Esophagus squamous epithelium (tissue), 5 donors: ENCODE measurements around the gene GATAD1. TPM values are rescaled to one million over a fixed set of nuclear protein-coding genes. Genes with fewer than 3 reads are reported as not detected.
A peak's percentile ranks its signal among the peaks of the same experiment; 100 is the strongest.

Source experiments
- DNase-seq: peaks from one replicate; lab custom pipeline; 2025; lab: John Stamatoyannopoulos, UW
- H3K27ac ChIP-seq, 4 donors: fragments of 200-600 bp; sonication (generic); one replicate each; pipeline ENCODE4 v1.5.1; 2016 to 2019; ENCODE audit warnings: mild to moderate bottlenecking in 1 of 4
- H3K27me3 ChIP-seq, 4 donors: fragments of 200-600 bp; sonication (generic); 1 replicate in 3 of 4; 2 replicates in 1 of 4; pipeline versions ENCODE4 v1.5.1 to v1.6.0; 2017 to 2021; ENCODE audit warnings: antibody characterized with exemption in 1 of 4
- H3K36me3 ChIP-seq, 3 donors: fragments of 200-600 bp; sonication (generic); one replicate each; pipeline ENCODE4 v1.5.1; 2016 to 2019
- H3K4me1 ChIP-seq, 3 donors: fragments of 200-600 bp; sonication (generic); one replicate each; pipeline ENCODE4 v1.5.1; 2017 to 2019
- H3K4me3 ChIP-seq, 4 donors: fragments of 200-600 bp; sonication (generic); 1 replicate in 3 of 4; 2 replicates in 1 of 4; pipeline ENCODE4 v1.5.1; 2016 to 2019; ENCODE audit warnings: mild to moderate bottlenecking in 2 of 4, moderate library complexity in 1 of 4
- H3K9me3 ChIP-seq, 3 donors: fragments of 200-600 bp; sonication (generic); one replicate each; pipeline ENCODE4 v1.5.1; 2016 to 2019
- POLR2A ChIP-seq, 4 donors: fragments of 450-650 bp; IDR thresholded peaks; one replicate each; pipeline ENCODE4 v1.6.1; 2017; ENCODE audit warnings: antibody characterized with exemption in 4 of 4, mild to moderate bottlenecking in 4 of 4, moderate library complexity in 3 of 4
- WGBS, 2 donors: methylation state at CpG; one replicate each; pipeline ENCODE4 v1.1.5; 2018; 5-methylcytosine and 5-hydroxymethylcytosine counted together
- intact Hi-C: fragments of 100-400 bp; cut with DNase I; formaldehyde crosslinking; loops from one replicate; pipeline ENCODE4 v1.15.0; 2022
- total RNA-seq, 4 donors: library from RNA; depleted of rRNA; stranded (reverse); fragments of >200 nt; gene quantifications; one replicate each; pipeline ENCODE4 v1.1.0, GENCODE V29; 2016
- TF ChIP-seq, protein P1 (sequence below), 6 experiments: fragments of 450-650 bp in 4 of 6; fragments of 200-600 bp in 2 of 6; sonication (generic) in 2 of 6; IDR thresholded peaks; one replicate each; pipeline ENCODE4 v1.5.1; 2016 to 2019; ENCODE audit warnings: antibody characterized with exemption in 6 of 6, mild to moderate bottlenecking in 4 of 6, moderate library complexity in 4 of 6
- donor health status: DM: yes; HTN: yes; CAD: no.

The GATAD1 gene
- total RNA-seq, 4 donors from 2014 or later: 9.2 to 30.9 (median 18.0) TPM

DNA sequence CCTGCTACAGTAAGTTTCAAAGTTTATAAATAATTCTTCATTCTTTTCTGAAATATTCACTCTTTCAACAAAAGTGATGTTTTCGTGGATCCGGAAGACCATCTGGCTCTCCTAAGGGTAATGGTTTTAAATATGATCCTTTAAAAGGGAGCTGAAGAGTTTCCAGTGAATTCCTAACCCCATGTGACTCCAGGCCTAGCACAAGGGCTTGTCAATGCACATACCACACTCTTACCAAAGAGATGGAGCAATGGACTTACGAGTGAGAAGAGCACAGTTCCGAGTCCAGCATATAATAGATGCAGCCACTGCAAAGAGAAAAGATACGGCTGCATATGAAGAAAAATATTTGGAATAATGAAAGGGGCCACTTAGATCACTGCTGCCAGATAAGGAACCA is 32.1 kb upstream of the GATAD1 start:
- intact Hi-C loops: no loop called here
- WGBS, 2 donors: 74 to 76% methylated on average over 5 of the region's 5 CpGs
- Histone ChIP-seq H3K4me1 (no peaks in the 10 kb centered on the region), H3K36me3 (no peaks in the 10 kb centered on the region), H3K4me3 (no peak overlapping the region), H3K9me3 (no peaks in the 10 kb centered on the region), H3K27ac (no peak overlapping the region), H3K27me3 (peaks cover 0 to 12% (median 0%) of the 10 kb centered on the region in 4 donors)
- no peak for DNase-seq
- TF ChIP-seq, protein P1, sequence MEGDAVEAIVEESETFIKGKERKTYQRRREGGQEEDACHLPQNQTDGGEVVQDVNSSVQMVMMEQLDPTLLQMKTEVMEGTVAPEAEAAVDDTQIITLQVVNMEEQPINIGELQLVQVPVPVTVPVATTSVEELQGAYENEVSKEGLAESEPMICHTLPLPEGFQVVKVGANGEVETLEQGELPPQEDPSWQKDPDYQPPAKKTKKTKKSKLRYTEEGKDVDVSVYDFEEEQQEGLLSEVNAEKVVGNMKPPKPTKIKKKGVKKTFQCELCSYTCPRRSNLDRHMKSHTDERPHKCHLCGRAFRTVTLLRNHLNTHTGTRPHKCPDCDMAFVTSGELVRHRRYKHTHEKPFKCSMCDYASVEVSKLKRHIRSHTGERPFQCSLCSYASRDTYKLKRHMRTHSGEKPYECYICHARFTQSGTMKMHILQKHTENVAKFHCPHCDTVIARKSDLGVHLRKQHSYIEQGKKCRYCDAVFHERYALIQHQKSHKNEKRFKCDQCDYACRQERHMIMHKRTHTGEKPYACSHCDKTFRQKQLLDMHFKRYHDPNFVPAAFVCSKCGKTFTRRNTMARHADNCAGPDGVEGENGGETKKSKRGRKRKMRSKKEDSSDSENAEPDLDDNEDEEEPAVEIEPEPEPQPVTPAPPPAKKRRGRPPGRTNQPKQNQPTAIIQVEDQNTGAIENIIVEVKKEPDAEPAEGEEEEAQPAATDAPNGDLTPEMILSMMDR (IDR thresholded peaks at IDR 0.05): no peak
- TF ChIP-seq POLR2A (IDR thresholded peaks at IDR 0.05): no peak

DNA sequence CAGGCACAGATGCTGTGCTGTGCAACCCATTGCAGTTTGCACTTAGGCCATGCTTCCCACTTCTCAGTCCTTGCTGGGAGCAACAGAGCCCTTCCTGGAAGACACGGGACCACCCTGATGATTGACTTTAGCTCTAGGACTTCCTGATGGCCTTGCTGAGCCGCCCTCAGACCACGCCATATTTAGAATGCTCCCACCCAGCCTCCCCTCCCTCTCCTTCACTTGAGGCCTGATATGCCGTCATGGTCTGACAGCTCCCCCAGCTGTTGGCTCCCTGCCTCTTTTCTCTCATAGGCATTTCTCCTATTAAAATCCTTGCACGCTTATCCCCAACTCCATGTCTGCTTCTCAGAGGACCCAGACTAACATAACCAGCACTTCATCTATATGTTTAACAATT is 29.4 kb upstream of the GATAD1 start:
- no peaks in the 10 kb centered on the region for H3K36me3 ChIP-seq
- H3K4me1 ChIP-seq: no peaks in the 10 kb centered on the region
- DNase-seq: no peak
- TF ChIP-seq, protein P1 (IDR thresholded peaks at IDR 0.05): no peak
- no peak for TF ChIP-seq POLR2A (IDR thresholded peaks at IDR 0.05)
- peaks cover 0 to 7% (median 0%) of the 10 kb centered on the region in 4 donors for H3K27me3 ChIP-seq
- no peak overlapping the region for H3K27ac ChIP-seq
- H3K9me3 ChIP-seq: no peaks in the 10 kb centered on the region
- H3K4me3 ChIP-seq: no peak overlapping the region
- intact Hi-C loops: no loop called here
- WGBS, 2 donors: 87 to 90% methylated on average over 5 of the region's 5 CpGs

DNA sequence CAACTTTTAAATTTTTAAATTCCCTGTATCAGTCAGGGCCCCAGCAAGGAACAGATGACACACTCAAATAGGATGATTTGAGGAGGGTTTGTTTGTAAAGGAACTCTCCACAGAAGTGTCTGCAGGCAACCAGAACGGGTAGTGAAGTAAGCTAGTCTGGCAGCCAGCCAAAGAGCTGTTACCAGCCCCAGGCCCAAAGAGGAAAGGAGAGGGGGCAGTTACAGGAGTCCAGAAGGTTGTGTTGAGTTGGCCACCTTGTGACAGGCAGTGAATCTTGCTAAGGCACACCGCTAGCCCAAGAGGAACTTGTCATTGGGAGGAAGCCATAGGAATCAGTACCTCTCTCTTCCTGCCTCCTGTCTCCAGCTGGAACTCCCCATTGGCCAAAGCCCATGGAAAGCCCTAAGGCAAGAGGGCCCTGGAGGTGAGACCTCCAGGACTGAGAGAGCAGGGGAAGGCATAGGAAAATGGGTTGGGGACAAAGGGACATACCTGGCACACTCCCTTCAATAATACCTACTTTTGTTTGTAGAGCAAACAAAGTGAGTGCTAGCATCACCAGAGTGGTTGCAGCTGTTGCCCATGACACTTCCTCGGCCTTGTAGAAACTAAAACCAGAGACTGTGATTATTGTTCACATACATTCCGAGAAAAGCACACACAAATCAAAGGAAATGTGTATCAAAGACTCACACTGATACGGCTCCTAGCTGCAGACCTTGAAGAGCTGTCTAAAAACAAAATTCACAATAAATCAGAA is 25.4 kb upstream of the GATAD1 start:
- Histone ChIP-seq H3K9me3 (no peaks in the 10 kb centered on the region), H3K36me3 (no peaks in the 10 kb centered on the region), H3K4me1 (peaks cover 0 to 16% (median 0%) of the 10 kb centered on the region in 3 donors), H3K27ac (no peak overlapping the region), H3K4me3 (no peak overlapping the region), H3K27me3 (peaks cover 0 to 11% (median 2%) of the 10 kb centered on the region in 4 donors)
- intact Hi-C loops: no loop called here
- no peak for TF ChIP-seq POLR2A (IDR thresholded peaks at IDR 0.05)
- TF ChIP-seq, protein P1 (IDR thresholded peaks at IDR 0.05): no peak
- DNase-seq: no peak
- WGBS, 2 donors: 53 to 70% methylated on average over 5 of the region's 5 CpGs

DNA sequence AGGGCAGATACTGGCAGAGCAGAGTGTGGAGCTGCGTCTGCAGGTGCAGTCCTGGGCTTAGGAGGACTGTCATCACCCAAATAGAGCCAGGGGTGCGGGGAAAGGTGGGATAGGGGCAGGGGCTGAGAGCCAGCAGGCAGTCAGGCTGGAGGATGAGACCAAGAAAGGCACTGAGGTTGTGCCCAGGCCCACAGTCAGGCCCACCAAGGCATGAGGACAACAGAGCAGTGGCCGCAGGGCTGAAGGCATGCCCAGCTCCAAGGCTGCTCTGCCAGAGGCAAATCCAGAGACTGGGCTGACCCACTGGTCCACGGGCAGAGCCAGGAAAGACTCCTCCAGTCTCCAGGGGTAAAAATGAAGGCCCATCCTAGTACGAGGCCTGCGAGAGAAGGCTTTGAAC is 24.4 kb upstream of the GATAD1 start:
- Histone ChIP-seq H3K27ac (no peak overlapping the region), H3K9me3 (no peaks in the 10 kb centered on the region), H3K36me3 (no peaks in the 10 kb centered on the region), H3K4me3 (no peak overlapping the region), H3K27me3 (peaks cover 0 to 11% (median 2%) of the 10 kb centered on the region in 4 donors), H3K4me1 (peaks cover 0 to 16% (median 0%) of the 10 kb centered on the region in 3 donors)
- no peak for TF ChIP-seq POLR2A (IDR thresholded peaks at IDR 0.05)
- TF ChIP-seq, protein P1 (IDR thresholded peaks at IDR 0.05): no peak
- intact Hi-C loops: no loop called here
- 85 to 96% methylated on average over 4 of the region's 6 CpGs for WGBS, 2 donors
- DNase-seq: no peak

DNA sequence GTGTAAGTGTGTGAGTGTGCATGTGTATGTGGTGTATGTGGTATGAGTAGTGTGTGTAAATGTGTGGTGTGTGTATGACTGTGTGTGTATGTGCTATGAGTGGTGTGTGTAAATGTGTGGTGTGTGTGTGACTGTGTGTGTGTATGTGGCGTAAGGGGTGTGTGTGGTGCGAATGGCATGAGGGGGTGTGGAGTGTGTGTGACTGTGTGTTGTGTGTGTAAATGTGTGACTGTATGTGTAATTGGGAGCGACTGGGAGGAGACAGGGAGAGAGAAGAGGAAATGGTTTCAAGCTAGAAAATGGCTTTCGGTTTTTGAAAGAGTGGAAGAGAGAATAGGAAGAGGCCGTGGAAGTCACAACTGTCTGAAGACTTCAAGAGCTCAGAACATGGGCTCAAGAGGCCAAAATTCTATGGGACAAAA is 23.6 kb upstream of the GATAD1 start:
- Histone ChIP-seq H3K27ac (peak overlapping the region in 1 of 4 donors; percentile 1), H3K27me3 (peaks cover 0 to 11% (median 2%) of the 10 kb centered on the region in 4 donors), H3K4me3 (peak overlapping the region in 1 of 4 donors; percentile 45), H3K4me1 (peaks cover 0 to 16% (median 0%) of the 10 kb centered on the region in 3 donors), H3K9me3 (no peaks in the 10 kb centered on the region), H3K36me3 (no peaks in the 10 kb centered on the region)
- intact Hi-C loops: no loop called here
- no peak for TF ChIP-seq POLR2A (IDR thresholded peaks at IDR 0.05)
- TF ChIP-seq, protein P1 (IDR thresholded peaks at IDR 0.05): no peak
- 77 to 78% methylated on average over 5 of the region's 5 CpGs for WGBS, 2 donors
- no peak for DNase-seq
